Upper lobe of left lung (tissue), 6 donors: Measurements from ENCODE around the gene DLGAP1. TPM values are rescaled to one million over a fixed set of nuclear protein-coding genes. Genes with fewer than 3 reads are reported as not detected.

Experiments
- ATAC-seq, 2 donors: fragments of 200-7000 bp; cut with Tn5 transposase; one replicate each; pipeline ENCODE4 v1.9.1; 2022; ENCODE audit warnings: mild to moderate bottlenecking in 2 of 2, moderate library complexity in 2 of 2; ENCODE audit not compliant: low FRiP score in 2 of 2
- DNase-seq, 2 donors: peaks; one replicate each; pipeline ENCODE4 v3.0.0-alpha.2; 2019 to 2020
- H3K27ac ChIP-seq, 4 donors: fragments of 200-600 bp; sonication (generic); one replicate each; pipeline ENCODE4 v1.5.1; 2016 to 2019
- H3K27me3 ChIP-seq, 4 donors: fragments of 200-600 bp; sonication (generic); one replicate each; pipeline ENCODE4 v1.5.1; 2017 to 2019
- H3K36me3 ChIP-seq, 4 donors: fragments of 200-600 bp; sonication (generic); one replicate each; pipeline ENCODE4 v1.5.1; 2016 to 2019
- H3K4me1 ChIP-seq, 4 donors: fragments of 200-600 bp; sonication (generic); one replicate each; pipeline ENCODE4 v1.5.1; 2018 to 2019
- H3K4me3 ChIP-seq, 4 donors: fragments of 200-600 bp; sonication (generic); one replicate each; pipeline ENCODE4 v1.5.1; 2017 to 2019; ENCODE audit warnings: mild to moderate bottlenecking in 2 of 4, moderate library complexity in 1 of 4
- H3K9me3 ChIP-seq, 4 donors: fragments of 200-600 bp; sonication (generic); one replicate each; pipeline ENCODE4 v1.5.1; 2018 to 2019
- EP300 ChIP-seq, 4 donors: sonication (generic); formaldehyde crosslinking; IDR thresholded peaks; one replicate each; pipeline ENCODE4 v1.5.1; 2017; ENCODE audit warnings: antibody characterized with exemption in 4 of 4, control low read depth in 2 of 4
- POLR2A ChIP-seq, 4 donors: fragments of 450-650 bp; IDR thresholded peaks; one replicate each; pipeline ENCODE4 v1.5.1; 2016 to 2017; ENCODE audit warnings: antibody characterized with exemption in 4 of 4, mild to moderate bottlenecking in 2 of 4
- POLR2AphosphoS5 ChIP-seq, 2 donors: sonication (generic); formaldehyde crosslinking; IDR thresholded peaks; one replicate each; pipeline ENCODE4 v1.5.1; 2017; ENCODE audit warnings: antibody characterized with exemption in 2 of 2
- WGBS, 2 donors: methylation state at CpG; one replicate each; pipeline ENCODE4 v1.1.5; 2017 to 2018; 5-methylcytosine and 5-hydroxymethylcytosine counted together
- total RNA-seq, 6 donors: library from RNA; depleted of rRNA in 4 of 6; stranded (reverse); fragments of >200 nt in 4 of 6; gene quantifications; one replicate each; pipeline versions ENCODE4 v1.1.0 to v1.2.1, GENCODE V29; 2016 to 2021
- TF ChIP-seq, protein P1 (sequence below), 6 experiments: fragments of 450-650 bp in 4 of 6; fragments of 200-600 bp in 2 of 6; sonication (generic) in 2 of 6; IDR thresholded peaks; one replicate each; pipeline ENCODE4 v1.5.1; 2016 to 2019; ENCODE audit warnings: antibody characterized with exemption in 6 of 6
- donor health status: DM: no; HTN: no; CAD: no; lungs with moderate emphysema.
- donor health status: DM: no; HTN: yes; CAD: no; lungs with severe emphysema.

Gene DLGAP1
- total RNA-seq, 6 donors from 2014 or later: 2.1 to 4.6 (median 3.6) TPM

GRCh38 chr18:3720159-3720558 is 734.9 kb downstream of the DLGAP1 start:
- Histone ChIP-seq H3K9me3 (no peaks in the 10 kb centered on the region), H3K27ac (no peak overlapping the region), H3K27me3 (no peaks in the 10 kb centered on the region), H3K4me3 (no peak overlapping the region), H3K4me1 (peaks cover 10 to 23% (median 18%) of the 10 kb centered on the region in 4 donors), H3K36me3 (no peaks in the 10 kb centered on the region)
- TF ChIP-seq EP300 (IDR thresholded peaks at IDR 0.05) (no peak), POLR2AphosphoS5 (IDR thresholded peaks at IDR 0.05) (no peak), POLR2A (IDR thresholded peaks at IDR 0.05) (no peak)
- TF ChIP-seq, protein P1, sequence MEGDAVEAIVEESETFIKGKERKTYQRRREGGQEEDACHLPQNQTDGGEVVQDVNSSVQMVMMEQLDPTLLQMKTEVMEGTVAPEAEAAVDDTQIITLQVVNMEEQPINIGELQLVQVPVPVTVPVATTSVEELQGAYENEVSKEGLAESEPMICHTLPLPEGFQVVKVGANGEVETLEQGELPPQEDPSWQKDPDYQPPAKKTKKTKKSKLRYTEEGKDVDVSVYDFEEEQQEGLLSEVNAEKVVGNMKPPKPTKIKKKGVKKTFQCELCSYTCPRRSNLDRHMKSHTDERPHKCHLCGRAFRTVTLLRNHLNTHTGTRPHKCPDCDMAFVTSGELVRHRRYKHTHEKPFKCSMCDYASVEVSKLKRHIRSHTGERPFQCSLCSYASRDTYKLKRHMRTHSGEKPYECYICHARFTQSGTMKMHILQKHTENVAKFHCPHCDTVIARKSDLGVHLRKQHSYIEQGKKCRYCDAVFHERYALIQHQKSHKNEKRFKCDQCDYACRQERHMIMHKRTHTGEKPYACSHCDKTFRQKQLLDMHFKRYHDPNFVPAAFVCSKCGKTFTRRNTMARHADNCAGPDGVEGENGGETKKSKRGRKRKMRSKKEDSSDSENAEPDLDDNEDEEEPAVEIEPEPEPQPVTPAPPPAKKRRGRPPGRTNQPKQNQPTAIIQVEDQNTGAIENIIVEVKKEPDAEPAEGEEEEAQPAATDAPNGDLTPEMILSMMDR (IDR thresholded peaks at IDR 0.05): no peak
- 90 to 95% methylated on average over 1 of the region's 1 CpG for WGBS, 2 donors
- DNase-seq: no peak
- ATAC-seq: no peak

DNA sequence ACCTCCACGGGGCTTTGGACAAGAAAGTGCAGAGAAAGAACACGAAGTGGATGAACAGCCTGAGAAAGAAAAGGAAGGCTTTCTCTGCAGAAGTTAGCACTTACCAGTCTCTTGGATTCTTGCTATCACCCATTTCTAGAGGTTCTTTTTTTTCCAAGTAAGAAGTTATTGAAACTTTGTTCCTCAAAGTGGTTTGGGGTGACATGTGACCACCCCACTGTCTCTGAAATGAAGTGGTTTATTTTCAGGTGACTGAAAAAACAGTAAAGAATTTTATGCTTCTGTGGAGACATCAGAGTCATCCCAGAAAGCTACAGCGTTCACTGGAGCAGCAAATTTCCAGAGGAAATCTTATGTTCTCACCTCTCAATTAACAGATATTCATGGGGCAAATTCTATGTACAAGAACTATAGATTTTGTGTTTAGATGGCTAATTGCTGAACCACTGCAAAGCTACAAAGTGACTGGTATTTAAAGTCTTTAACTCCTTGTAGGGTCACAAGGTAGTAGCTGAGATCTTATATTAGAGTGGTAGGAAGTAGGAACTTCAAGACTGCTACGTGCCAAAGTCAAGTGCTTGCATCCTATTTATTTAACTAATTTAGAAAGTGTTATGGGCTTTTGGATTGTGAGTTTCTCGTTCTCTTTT is 737.6 kb downstream of the DLGAP1 start:
- Histone ChIP-seq H3K9me3 (no peaks in the 10 kb centered on the region), H3K36me3 (no peaks in the 10 kb centered on the region), H3K27ac (no peak overlapping the region), H3K27me3 (no peaks in the 10 kb centered on the region), H3K4me3 (no peak overlapping the region), H3K4me1 (peaks cover 0 to 9% (median 2%) of the 10 kb centered on the region in 4 donors)
- TF ChIP-seq, protein P1 (IDR thresholded peaks at IDR 0.05): no peak
- ATAC-seq (no peak), DNase-seq (no peak)
- 50 to 67% methylated on average over 5 of the region's 5 CpGs for whole genome bisulfite sequencing, 2 donors

GRCh38 chr18:3716116-3716660 is 738.9 kb downstream of the DLGAP1 start:
- Histone ChIP-seq H3K4me3 (no peak overlapping the region), H3K27me3 (no peaks in the 10 kb centered on the region), H3K9me3 (no peaks in the 10 kb centered on the region), H3K27ac (no peak overlapping the region), H3K36me3 (no peaks in the 10 kb centered on the region), H3K4me1 (peaks cover 0 to 7% (median 2%) of the 10 kb centered on the region in 4 donors)
- ATAC-seq (no peak), DNase-seq (no peak)
- no peak for TF ChIP-seq EP300 (IDR thresholded peaks at IDR 0.05)
- TF ChIP-seq POLR2A (IDR thresholded peaks at IDR 0.05): no peak
- no peak for TF ChIP-seq POLR2AphosphoS5 (IDR thresholded peaks at IDR 0.05)
- TF ChIP-seq, protein P1 (IDR thresholded peaks at IDR 0.05): no peak
- WGBS, 2 donors: 90 to 95% methylated on average over 1 of the region's 1 CpG

- Histone ChIP-seq H3K27me3 (no peaks in the 10 kb centered on the region), H3K36me3 (no peaks in the 10 kb centered on the region), H3K27ac (no peak overlapping the region), H3K9me3 (no peaks in the 10 kb centered on the region), H3K4me1 (peaks cover 4 to 13% (median 10%) of the 10 kb centered on the region in 4 donors), H3K4me3 (no peak overlapping the region)
- WGBS, 2 donors: 50 to 51% methylated on average over 5 of the region's 5 CpGs
- no peak for ATAC-seq
- no peak for TF ChIP-seq EP300 (IDR thresholded peaks at IDR 0.05)
- no peak for TF ChIP-seq POLR2A (IDR thresholded peaks at IDR 0.05)
- no peak for DNase-seq
These were observed 739.7 kb downstream of the DLGAP1 start for GRCh38 chr18:3715231-3716080.

DNA sequence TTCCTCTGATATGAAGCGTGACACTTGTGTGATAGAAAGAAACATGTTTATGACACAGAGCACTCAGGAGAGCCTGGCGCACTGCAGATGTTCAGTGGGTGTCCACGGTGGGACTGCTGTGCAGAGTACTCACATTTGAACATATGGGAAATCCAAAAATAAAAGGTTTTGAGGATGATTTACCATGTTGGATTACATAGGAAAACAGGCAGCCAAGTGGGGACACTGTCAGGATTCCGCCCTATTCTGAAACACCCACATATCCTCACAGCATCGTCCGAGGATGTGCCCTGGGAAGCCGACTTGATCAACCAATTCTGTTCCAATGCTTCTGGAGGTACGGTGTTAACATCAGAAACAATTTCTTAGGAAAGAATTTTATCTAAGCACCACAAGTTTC is 741.4 kb downstream of the DLGAP1 start:
- 97 to 99% methylated on average over 8 of the region's 8 CpGs for WGBS, 2 donors
- Histone ChIP-seq H3K4me1 (peaks cover 9 to 21% (median 20%) of the 10 kb centered on the region in 4 donors), H3K27me3 (no peaks in the 10 kb centered on the region), H3K9me3 (no peaks in the 10 kb centered on the region), H3K27ac (no peak overlapping the region), H3K4me3 (no peak overlapping the region), H3K36me3 (no peaks in the 10 kb centered on the region)
- no peak for DNase-seq
- no peak for ATAC-seq
- TF ChIP-seq, protein P1 (IDR thresholded peaks at IDR 0.05): no peak
- no peak for TF ChIP-seq POLR2A (IDR thresholded peaks at IDR 0.05)
- TF ChIP-seq EP300 (IDR thresholded peaks at IDR 0.05): no peak
- TF ChIP-seq POLR2AphosphoS5 (IDR thresholded peaks at IDR 0.05): no peak
